GM19240 (cell line): ENCODE data around the gene ST3GAL4.

Experiments
- DNase-seq: peaks from one replicate; pipeline ENCODE4 v3.0.0; 2011; ENCODE audit warnings: low spot score; ENCODE audit not compliant: insufficient read length

Gene ST3GAL4

GRCh38 chr11:126329644-126330211, 25.8 kb upstream of the ST3GAL4 start:
- no peak for DNase-seq

- no peak for DNase-seq
Observed at GRCh38 chr11:126331286-126331685, 24.2 kb upstream of the ST3GAL4 start.

GRCh38 chr11:126332221-126332711, 23.2 kb upstream of the ST3GAL4 start:
- no peak for DNase-seq

DNA sequence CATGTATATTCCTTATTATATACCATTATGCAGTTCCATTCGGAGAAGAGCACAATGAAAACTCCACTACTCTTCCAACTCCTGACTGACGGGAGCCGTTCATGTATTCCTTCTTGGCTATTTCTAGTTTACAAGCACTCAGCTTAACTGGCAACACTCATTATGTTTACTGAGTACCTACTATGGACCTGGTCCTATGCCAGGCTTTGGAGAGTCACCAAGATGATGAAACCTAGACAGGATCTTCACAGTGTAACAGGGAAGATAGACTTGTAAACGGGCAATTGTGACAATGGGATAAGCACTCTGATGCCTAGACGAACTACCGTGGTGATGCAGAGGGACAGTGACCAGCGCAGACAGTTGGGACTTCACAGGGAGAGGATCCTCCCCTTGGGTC, 22.3 kb upstream of the ST3GAL4 start:
- no peak for DNase-seq

DNA sequence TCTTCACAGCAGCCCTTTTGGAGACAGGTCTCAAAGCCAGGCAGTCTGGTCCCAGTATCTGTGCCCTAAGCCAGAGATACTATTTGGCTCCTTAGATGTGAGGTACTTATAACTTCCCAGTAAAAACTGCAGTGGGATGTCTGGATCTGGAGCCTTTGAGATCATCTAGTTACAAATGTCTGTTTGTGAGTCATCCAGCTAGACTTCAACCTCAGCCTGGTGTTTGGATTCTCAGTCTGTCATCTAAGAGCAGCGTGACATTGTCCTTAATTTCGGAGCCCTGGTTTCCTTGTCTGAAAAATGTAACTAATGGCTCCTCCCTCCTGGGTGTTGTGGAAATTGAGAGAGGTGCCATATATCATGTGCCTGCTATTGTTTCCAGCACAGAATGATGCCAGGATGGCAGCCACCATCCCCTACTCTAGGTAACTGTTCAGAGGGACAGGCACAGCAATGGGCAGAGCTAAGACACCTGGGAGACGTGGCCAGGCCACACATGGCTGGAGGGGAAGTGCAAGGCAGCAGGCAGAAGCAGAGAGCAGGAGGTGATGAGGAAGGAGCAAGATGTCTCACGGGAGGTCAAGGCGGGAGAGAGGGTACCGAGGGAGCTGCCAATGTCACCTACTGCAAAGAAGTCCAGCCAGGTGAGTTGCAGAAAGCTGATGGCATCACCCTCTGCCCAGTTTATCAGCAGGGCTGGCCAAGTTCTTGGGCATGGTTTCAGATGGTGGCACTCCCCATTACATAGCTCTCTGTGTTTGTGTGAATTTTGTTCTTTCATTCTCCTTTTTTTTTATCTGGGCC, 20.6 kb upstream of the ST3GAL4 start:
- no peak for DNase-seq

GRCh38 chr11:126335463-126335760, 20.1 kb upstream of the ST3GAL4 start:
- DNase-seq: no peak

GRCh38 chr11:126336138-126336541, 19.3 kb upstream of the ST3GAL4 start:
- DNase-seq: no peak

GRCh38 chr11:126336671-126337101, 18.8 kb upstream of the ST3GAL4 start:
- no peak for DNase-seq

GRCh38 chr11:126337126-126337473, 18.4 kb upstream of the ST3GAL4 start:
- DNase-seq: no peak

GRCh38 chr11:126337474-126338241, 17.8 kb upstream of the ST3GAL4 start:
- DNase-seq: no peak

DNA sequence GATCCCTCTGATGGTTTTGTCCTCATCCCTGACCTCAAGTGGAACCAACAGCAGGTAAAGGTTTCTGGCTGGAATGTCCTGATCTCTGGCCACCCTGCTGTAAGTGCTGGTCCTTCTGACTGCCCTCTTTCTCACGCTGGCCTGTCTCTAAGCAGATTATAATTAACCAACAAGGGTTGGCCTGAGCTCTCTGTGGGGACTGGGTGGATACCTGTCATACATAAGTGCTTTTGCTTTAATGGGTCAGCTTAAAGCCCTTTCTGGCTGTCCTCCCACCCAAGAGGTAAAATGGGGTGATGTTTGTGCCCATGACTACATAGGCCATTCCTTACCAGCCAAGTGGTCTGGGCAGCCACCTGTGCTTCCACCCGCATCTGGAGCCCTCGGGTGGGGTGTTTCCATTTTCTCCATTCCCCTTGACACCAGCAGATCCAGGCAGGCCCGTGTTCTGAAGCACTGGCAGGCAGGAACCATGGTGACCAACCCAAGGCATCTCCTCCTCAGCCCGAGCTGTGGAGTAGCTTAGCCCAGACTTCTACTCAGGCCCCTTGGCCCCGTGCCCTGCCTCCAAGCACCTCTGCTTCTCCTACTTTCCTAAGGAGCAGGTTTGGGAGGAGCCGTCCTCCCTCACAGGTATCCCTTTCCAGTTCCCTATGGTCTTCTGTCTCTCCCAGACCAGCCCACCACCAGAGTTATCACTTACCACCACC, 17.0 kb upstream of the ST3GAL4 start:
- no peak for DNase-seq

DNA sequence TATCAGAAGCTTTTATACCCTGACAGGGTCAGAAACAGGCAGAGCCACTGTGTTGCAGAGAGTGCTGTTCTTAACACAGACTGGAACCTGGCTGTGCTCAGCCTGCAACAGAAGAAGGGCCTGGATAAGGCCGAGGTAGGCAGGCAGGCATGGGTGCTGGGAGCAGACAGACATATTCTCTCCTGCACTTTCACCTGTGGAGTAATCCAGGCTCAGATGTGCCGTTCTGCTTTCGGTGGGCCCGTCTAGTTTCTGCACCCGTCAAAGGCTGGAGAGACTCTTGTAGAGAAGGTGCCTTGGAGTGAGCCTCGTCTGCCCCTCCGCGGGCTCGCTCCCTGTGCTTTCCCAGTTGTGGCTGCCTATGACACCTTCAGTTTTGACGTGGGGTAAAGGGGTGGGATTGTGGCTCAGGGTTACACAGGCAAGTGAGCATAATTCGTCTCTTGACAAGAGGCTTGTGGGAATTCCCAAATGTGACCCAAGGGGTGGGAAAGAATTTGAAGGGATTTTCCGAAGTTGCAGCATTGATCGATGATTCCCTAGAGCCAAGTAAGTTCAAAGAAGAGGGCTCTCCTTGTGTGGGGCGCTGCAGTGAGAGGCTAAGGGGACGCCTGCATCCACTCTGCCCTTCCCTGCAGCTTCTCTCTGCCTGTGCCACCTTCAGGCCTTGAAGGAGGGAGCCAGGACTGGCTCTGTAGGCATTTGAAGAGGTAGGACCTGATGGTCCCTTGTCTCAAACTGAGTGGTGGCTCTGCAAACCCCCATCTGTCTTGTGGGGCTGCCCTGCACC, 16.2 kb upstream of the ST3GAL4 start:
- no peak for DNase-seq

DNA sequence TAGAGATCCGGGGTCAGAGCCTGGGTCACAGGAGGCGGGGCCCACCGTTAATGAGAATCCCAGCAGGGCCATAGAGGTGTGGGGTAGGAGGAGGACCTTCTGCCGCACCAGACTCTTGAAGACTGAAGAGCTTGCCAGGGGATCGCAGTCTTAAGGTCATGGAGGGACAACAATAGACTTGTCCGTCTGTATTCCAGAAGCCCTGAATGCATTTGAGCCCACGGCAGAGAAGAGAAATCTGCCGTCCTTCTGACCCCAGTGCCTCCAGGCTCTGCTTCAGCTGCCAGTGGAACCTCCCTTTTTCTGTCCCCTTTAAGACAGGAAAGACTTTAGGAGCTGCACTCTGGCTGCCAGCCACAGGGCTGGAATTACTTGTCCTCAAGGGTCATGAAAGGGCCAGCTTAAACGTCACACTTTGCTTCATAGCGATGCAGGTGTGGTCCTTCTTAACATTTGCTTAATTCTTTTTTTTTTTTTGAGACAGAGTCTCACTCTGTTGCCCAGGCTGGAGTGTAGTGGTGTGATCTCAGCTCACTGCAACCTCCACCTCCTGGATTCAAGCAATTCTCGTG, 15.5 kb upstream of the ST3GAL4 start:
- no peak for DNase-seq

- DNase-seq: no peak
Observed at GRCh38 chr11:126340960-126341606, 14.4 kb upstream of the ST3GAL4 start.

DNA sequence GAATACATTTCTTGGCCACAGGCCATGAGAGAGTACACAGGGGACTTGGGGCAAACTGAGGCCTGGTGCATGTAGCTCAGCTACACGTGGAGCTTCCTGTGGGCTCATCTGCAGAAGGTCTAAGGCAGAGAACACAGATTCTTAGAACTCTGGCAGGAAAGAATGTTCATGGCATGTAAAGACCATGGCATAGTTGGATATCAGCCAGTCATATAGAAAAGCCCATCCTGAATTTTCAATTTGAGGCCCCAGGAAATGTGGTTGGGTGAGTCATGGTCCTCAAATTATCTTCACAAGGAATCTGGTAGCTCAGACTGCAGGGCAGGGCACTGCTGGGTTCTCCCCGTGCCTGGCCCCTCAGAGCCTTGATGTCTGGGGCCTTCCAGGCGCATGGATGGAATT, 13.7 kb upstream of the ST3GAL4 start:
- no peak for DNase-seq

DNA sequence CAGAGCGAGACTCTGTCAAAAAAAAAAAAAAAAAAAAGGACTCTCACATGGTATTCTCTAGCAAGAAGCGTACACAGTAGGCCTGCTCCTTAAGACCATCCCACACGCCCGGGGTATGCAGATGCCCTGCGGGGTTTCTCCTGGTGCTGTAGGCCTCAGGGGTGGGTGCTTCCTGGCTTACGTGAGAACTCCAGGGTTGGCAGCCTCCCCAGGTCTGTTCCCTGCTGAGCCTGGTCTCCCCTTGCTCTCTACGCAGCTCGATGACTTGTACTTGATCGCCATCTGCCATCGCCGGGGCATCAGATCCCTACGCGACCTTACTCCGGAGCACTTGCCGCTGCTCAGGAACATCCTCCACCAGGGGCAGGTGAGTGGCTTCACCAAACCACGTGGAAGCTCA, 12.4 kb upstream of the ST3GAL4 start:
- DNase-seq: no peak

- no peak for DNase-seq
Observed at GRCh38 chr11:126344141-126345080, 11.1 kb upstream of the ST3GAL4 start.

GRCh38 chr11:126345283-126345682, 10.2 kb upstream of the ST3GAL4 start:
- no peak for DNase-seq
